ENCODE data around the gene PHACTR4. TPM values are rescaled to one million over a fixed set of nuclear protein-coding genes. Genes with fewer than 3 reads are reported as not detected.

PHACTR4 gene
- total and polyA plus RNA-seq, 2 experiments from 2014 or later: 21.5 to 22.1 TPM

- H3K79me2 ChIP-seq: no peaks in the 10 kb centered on the region
- no peaks in the 10 kb centered on the region for H3K9me3 ChIP-seq (ENCODE audit: low read depth)
- H3K27ac ChIP-seq: no peak overlapping the region
- H2AFZ ChIP-seq: no peak overlapping the region
- DNase-seq (ENCODE audit: low spot score): no peak
- H3K9me2 ChIP-seq (replicated peaks; ENCODE audit: insufficient read depth): no peaks in the 10 kb centered on the region
- no peak overlapping the region for H3K4me2 ChIP-seq
- H3K4me1 ChIP-seq (ENCODE audit: insufficient read depth): no peaks in the 10 kb centered on the region
- no peaks in the 10 kb centered on the region for H3K36me3 ChIP-seq (replicated peaks; ENCODE audit: insufficient read depth, low read depth)
- H3K4me3 ChIP-seq: no peak overlapping the region
- H3K27me3 ChIP-seq: no peaks in the 10 kb centered on the region
- WGBS (ENCODE audit: low lambda C conversion rate, missing lambda C conversion rate): 96% methylated on average over 3 of the region's 3 CpGs
- H4K20me1 ChIP-seq (ENCODE audit: insufficient read depth, poor library complexity, severe bottlenecking): no peaks in the 10 kb centered on the region
- no peak for TF ChIP-seq EZH2phosphoT487 (IDR thresholded peaks at IDR 0.05; ENCODE audit: low read depth, severe bottlenecking, unreplicated experiment)
- no peak for TF ChIP-seq EZH2 (IDR thresholded peaks at IDR 0.05; ENCODE audit: borderline replicate concordance)
- no peak for TF ChIP-seq CTCF (IDR thresholded peaks at IDR 0.05; ENCODE audit: poor library complexity)
These were observed 112.6 kb downstream of the PHACTR4 start for GRCh38 chr1:28482138-28482537.

- TF ChIP-seq EZH2 (IDR thresholded peaks at IDR 0.05; ENCODE audit: borderline replicate concordance): no peak
- TF ChIP-seq EZH2phosphoT487 (IDR thresholded peaks at IDR 0.05; ENCODE audit: low read depth, severe bottlenecking, unreplicated experiment): no peak
- TF ChIP-seq CTCF (IDR thresholded peaks at IDR 0.05; ENCODE audit: poor library complexity): no peak
- Histone ChIP-seq H3K27ac (no peak overlapping the region), H2AFZ (no peak overlapping the region), H3K79me2 (no peaks in the 10 kb centered on the region), H3K4me2 (no peak overlapping the region), H3K4me1 (ENCODE audit: insufficient read depth) (no peaks in the 10 kb centered on the region), H3K9me2 (replicated peaks; ENCODE audit: insufficient read depth) (no peaks in the 10 kb centered on the region), H3K27me3 (no peaks in the 10 kb centered on the region), H3K9me3 (ENCODE audit: low read depth) (no peaks in the 10 kb centered on the region), H3K36me3 (replicated peaks; ENCODE audit: insufficient read depth, low read depth) (no peaks in the 10 kb centered on the region), H4K20me1 (ENCODE audit: insufficient read depth, poor library complexity, severe bottlenecking) (no peaks in the 10 kb centered on the region), H3K4me3 (no peak overlapping the region)
- DNase-seq (ENCODE audit: low spot score): no peak
- 98% methylated on average over 2 of the region's 2 CpGs for WGBS (ENCODE audit: low lambda C conversion rate, missing lambda C conversion rate)
These were observed 113.2 kb downstream of the PHACTR4 start for GRCh38 chr1:28482702-28483101.

- Histone ChIP-seq H2AFZ (no peak overlapping the region), H3K4me3 (no peak overlapping the region), H3K79me2 (no peaks in the 10 kb centered on the region), H3K27ac (no peak overlapping the region), H4K20me1 (ENCODE audit: insufficient read depth, poor library complexity, severe bottlenecking) (no peaks in the 10 kb centered on the region), H3K36me3 (replicated peaks; ENCODE audit: insufficient read depth, low read depth) (peaks cover 1% of the 10 kb centered on the region), H3K4me2 (no peak overlapping the region), H3K9me2 (replicated peaks; ENCODE audit: insufficient read depth) (no peaks in the 10 kb centered on the region), H3K4me1 (ENCODE audit: insufficient read depth) (no peaks in the 10 kb centered on the region), H3K9me3 (ENCODE audit: low read depth) (no peaks in the 10 kb centered on the region), H3K27me3 (no peaks in the 10 kb centered on the region)
- no peak for DNase-seq (ENCODE audit: low spot score)
- TF ChIP-seq CTCF (IDR thresholded peaks at IDR 0.05; ENCODE audit: poor library complexity) (no peak), EZH2phosphoT487 (IDR thresholded peaks at IDR 0.05; ENCODE audit: low read depth, severe bottlenecking, unreplicated experiment) (no peak), EZH2 (IDR thresholded peaks at IDR 0.05; ENCODE audit: borderline replicate concordance) (no peak)
- WGBS (ENCODE audit: low lambda C conversion rate, missing lambda C conversion rate): 100% methylated on average over 1 of the region's 1 CpG
These were observed 125.2 kb downstream of the PHACTR4 start for GRCh38 chr1:28494737-28495136.

GRCh38 chr1:28499553-28499952 lies 130.0 kb downstream of the PHACTR4 start:
- H3K4me3 ChIP-seq: no peak overlapping the region
- no peak overlapping the region for H3K4me2 ChIP-seq
- H3K79me2 ChIP-seq: no peaks in the 10 kb centered on the region
- H3K36me3 ChIP-seq (replicated peaks; ENCODE audit: insufficient read depth, low read depth): no peaks in the 10 kb centered on the region
- 86% methylated on average over 4 of the region's 4 CpGs for WGBS (ENCODE audit: low lambda C conversion rate, missing lambda C conversion rate)
- H3K4me1 ChIP-seq (ENCODE audit: insufficient read depth): peaks cover 5% of the 10 kb centered on the region
- no peaks in the 10 kb centered on the region for H3K27me3 ChIP-seq
- H4K20me1 ChIP-seq (ENCODE audit: insufficient read depth, poor library complexity, severe bottlenecking): no peaks in the 10 kb centered on the region
- no peaks in the 10 kb centered on the region for H3K9me3 ChIP-seq (ENCODE audit: low read depth)
- no peak for DNase-seq (ENCODE audit: low spot score)
- H3K9me2 ChIP-seq (replicated peaks; ENCODE audit: insufficient read depth): no peaks in the 10 kb centered on the region
- no peak for TF ChIP-seq EZH2 (IDR thresholded peaks at IDR 0.05; ENCODE audit: borderline replicate concordance)
- no peak for TF ChIP-seq EZH2phosphoT487 (IDR thresholded peaks at IDR 0.05; ENCODE audit: low read depth, severe bottlenecking, unreplicated experiment)
- H3K27ac ChIP-seq: peak overlapping the region; percentile 31
- no peak overlapping the region for H2AFZ ChIP-seq
